Adrenal gland (tissue), 5 donors: ENCODE results near the gene COX4I2.

Experiments used
- POLR2A ChIP-seq, 2 donors: fragments of 450-650 bp; IDR thresholded peaks; one replicate each; pipeline ENCODE4 v1.6.1; 2017; ENCODE audit warnings: antibody characterized with exemption in 2 of 2, mild to moderate bottlenecking in 2 of 2, moderate library complexity in 1 of 2
- TF ChIP-seq, protein P1 (sequence below), 6 experiments: fragments of 450-650 bp in 4 of 6; fragments of 200-600 bp in 2 of 6; sonication (generic) in 1 of 6; IDR thresholded peaks; 1 replicate in 5 of 6; 2 replicates in 1 of 6; pipeline versions ENCODE4 v1.5.1 to v1.8.0; 2016 to 2021; ENCODE audit warnings: antibody characterized with exemption in 6 of 6, mild to moderate bottlenecking in 2 of 6, moderate library complexity in 1 of 6
- donor health status: DM: no; HTN: no; CAD: no.

DNA sequence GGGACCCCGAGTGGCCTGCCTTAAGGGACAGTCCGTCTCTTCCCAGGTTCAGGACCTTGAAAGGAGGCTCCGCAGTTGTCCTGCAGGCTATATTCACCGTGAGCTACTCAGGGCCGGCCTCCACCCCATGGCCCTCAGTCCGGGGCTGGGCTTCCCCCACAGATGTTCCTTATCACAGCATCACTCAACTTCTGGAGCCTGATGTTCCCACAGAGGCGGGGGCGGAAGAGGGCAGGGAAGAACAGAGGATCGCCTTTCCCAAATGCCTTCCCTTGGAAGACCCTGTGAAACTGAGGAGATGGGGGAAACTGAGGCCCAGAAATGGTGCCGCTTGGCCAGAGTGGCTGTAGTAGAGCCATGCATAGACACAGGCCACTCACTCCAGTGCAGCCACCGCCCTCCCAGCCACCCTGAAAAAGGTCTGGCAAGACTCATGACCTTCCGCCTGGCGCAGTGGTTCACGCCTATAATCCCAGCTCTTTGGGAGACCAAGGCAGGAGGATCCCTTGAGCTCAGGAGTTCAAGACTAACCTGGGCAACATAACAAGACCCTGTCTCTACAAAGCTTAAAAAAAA is 4.3 kb upstream of the COX4I2 start:
- TF ChIP-seq POLR2A (IDR thresholded peaks at IDR 0.05), result no peak
- TF ChIP-seq, protein P1, sequence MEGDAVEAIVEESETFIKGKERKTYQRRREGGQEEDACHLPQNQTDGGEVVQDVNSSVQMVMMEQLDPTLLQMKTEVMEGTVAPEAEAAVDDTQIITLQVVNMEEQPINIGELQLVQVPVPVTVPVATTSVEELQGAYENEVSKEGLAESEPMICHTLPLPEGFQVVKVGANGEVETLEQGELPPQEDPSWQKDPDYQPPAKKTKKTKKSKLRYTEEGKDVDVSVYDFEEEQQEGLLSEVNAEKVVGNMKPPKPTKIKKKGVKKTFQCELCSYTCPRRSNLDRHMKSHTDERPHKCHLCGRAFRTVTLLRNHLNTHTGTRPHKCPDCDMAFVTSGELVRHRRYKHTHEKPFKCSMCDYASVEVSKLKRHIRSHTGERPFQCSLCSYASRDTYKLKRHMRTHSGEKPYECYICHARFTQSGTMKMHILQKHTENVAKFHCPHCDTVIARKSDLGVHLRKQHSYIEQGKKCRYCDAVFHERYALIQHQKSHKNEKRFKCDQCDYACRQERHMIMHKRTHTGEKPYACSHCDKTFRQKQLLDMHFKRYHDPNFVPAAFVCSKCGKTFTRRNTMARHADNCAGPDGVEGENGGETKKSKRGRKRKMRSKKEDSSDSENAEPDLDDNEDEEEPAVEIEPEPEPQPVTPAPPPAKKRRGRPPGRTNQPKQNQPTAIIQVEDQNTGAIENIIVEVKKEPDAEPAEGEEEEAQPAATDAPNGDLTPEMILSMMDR (IDR thresholded peaks at IDR 0.05), result no peak
